HG03025 (cell line): ENCODE measurements around the gene MTX1.
"Not testable (repeated sequence)": the region's sequence is repeated elsewhere in the genome, so short reads cannot be mapped to it uniquely, and the experiment has no call there.

Experiments
- ATAC-seq: cut with Tn5 transposase; IDR thresholded peaks from one replicate; pipeline ENCODE4 v1.9.1; 2021; ENCODE audit warnings: mild to moderate bottlenecking, moderate library complexity; ENCODE audit not compliant: unreplicated experiment, low FRiP score

Gene MTX1

DNA sequence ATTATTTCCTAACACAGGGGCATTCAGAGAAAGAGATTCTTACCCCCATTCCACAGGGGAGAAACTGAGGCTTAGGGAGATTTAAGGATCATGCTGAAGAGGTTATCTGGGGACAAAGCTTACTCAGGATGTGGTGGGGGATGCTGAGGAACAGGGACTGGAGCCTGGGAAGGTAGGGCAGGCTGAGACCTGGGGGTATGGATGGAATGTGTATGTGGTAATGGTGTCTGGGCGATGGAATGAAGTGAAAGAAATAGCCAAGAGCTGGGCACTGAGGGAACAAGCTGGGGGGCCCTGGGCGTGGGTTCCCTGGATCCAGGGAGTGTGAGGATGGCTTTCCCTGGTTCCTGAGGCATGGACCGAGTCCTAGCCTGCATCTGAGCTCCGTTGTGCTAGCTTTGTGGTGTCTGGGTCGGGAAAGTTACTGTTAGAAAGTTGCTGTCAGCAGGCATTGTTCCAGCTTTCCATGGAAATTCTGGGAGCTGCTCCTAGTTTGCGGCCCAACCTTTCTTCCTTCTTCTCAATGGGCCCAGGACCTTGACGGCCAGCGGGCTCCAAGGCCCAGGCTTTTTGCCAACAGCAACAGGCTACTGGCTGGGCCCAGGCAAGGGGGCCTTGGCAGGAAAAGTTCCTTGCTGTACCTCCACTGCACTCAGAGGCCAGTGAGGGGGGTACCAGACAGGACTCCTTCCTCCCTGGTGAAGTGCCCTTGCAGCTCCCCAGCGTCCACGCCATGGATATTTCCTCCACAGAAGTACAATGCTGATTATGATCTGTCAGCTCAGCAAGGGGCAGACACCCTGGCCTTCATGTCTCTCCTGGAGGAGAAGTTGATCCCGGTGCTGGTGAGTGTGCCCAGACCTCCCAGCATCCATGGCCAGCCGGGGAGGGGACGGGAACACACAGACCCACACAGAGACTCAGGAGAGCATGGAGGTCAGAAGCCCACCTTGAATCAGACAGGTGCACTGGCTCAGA is 23.8 kb downstream of the MTX1 start:
- not testable (repeated sequence) for ATAC-seq

DNA sequence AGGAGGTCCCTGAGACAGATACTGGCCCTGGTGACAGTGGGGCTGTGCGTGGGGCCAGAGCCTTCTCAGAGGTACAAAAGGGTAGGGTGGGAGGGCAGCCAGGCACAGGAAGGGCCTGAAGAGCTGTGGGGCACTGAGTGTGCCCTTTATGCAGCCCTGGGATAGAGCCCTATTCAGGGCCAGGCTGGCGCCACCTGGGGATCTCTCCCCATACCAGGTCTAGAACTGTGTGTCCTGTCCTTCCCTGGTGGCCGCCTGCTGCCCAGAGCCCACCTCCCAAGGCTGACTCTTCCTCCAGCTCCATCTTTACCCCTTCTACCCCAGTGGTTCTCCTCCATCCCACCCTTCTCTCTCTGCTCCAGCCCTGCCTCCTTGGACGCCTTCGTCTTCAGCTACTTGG is 25.0 kb downstream of the MTX1 start:
- ATAC-seq: not testable (repeated sequence)

DNA sequence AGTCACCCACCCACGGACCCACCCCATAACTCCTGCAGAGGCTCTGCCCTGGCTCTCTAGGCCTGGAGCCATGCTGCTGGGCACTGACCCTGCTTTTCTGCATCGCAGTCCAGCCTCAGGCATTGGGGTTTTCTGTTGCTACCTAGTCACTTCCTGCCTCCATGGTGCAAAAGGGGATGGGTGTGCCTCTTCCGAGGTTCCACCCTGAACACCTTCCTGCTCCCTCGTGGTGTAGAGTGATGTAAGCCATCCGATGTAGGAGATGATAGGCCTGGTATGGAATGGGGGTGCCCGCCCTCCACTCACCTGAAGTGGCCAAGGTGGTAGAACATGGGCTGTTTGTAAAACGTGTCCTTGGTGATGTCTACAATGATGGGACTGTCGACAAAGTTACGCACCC is 26.9 kb downstream of the MTX1 start:
- not testable (repeated sequence) for ATAC-seq

DNA sequence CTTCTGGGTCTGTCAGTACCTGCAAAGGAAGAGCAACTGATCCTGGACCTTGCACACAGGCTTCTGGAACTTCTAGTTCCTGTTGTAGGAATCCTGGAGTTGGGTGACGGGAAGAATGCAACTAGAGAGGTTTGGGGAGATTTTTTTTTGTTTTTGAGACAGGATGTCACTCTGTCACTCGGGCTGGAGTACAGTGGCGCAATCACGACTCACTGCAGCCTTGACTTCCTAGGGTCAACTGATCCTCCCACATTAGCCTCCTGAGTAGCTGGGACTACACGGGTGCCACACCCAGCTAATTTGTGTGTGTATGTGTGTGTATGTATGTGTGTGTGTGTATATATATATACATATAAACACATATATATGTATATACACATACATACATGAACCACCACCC is 28.0 kb downstream of the MTX1 start:
- ATAC-seq: no peak

DNA sequence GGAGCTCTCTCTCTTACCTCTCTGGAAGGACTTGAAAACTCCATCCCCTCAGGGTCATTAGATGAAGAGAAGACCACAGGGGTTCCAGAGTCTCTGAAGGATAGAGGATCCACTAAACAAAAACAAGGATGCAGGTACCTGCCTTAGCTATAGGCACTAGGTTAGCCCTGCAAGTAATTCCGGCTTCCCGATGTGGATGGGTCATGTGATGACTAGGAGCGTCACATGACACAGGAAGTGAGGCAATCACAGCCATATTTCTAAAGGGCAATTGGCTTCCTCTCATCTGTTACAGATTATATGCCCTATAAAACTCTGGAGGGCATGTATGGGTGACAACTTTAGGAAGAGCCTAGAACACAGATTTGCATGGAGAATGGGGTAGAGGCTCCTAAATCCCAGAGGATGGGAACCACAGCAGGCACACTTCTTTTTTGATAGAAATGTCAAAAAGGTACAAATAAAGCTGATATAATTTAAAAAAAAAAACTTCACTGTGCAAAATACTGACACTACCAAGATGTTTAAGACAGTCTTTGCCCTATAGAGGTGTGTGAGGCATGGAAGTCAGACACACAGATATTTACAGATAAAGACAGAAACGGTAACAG is 32.7 kb downstream of the MTX1 start:
- ATAC-seq: no peak

DNA sequence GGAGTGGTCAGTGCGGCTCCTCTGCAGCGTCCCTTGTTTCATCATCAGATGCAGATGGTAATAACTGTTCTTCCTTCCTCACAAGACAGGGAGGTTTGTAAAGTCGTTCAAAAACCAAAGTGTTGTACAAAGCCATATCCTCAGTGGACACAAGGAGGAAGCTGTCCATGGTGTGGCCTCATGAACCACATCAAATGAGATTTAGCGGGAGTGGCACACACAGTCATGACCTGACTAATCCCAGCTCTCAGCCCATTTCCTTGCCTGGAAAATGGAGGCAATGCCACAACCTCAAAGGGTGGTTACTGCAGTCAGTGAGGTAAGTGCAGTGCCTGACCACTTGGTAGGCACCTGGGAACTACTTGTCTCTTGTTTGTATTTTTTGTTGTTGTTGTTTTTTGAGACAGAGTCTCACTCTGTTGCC is 33.4 kb downstream of the MTX1 start:
- ATAC-seq: no peak

DNA sequence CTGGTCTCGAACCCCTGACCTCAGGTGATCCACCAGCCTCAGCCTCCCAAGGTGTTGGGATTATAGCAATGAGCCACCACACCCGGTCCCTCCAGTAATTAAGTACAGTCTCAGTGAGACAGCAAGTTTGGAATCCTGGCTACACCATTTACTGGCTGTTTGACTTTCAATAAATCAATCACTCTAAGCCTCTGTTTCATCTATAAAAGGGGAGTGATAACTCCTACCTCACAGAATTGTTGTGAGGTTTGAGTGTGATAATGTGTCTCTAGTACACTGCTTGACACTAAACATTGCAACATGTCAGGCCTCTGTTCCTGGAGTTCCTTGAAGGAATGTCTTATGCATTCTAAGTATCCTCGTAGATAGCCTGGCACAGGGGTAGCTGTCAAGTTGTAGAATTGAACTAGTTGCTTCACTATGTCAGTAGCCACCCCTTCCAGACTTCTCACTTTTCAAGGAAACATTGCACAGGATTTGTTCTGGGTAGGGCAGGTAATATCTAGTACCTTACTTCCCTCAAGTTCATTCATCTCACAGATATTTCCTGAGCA is 34.4 kb downstream of the MTX1 start:
- ATAC-seq: no peak

DNA sequence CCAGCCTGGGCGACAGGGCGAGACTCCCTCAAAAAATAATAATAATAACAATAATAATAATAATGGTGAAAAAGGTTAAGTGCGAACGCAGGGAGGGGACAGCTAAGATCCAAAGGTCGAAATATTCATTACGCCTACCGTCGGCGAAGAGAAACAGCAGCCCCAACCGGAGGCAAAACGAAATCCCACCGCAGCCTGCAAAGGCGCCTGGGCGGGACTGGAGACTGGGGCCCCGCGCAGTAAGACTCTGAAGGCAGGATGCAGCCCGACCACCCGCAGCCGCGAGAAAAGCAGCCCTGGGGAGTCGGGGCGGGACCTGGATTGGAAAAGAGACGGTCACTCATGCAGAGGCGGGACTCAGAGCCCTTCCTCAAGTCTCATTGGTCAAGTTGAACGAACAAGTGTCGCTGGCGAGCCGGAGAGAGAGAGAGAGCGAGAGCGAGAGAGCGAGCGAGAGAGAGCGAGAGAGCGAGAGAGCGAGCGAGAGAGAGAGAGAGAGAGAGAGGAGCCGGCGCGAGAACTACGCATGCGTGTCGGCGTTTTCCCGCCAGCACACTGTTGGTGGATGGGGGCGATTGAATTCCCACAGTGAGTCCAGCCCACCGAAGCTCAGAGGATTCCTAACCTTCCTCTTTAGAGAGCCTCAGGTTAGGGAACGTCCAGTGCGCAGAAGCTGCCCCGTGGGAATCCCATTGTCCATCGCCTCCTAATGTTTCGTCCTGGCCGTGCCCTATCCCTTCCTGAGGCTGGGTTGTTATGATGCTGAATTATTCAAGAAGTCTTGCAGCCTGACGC is 36.1 kb downstream of the MTX1 start:
- ATAC-seq: peak; percentile 83

DNA sequence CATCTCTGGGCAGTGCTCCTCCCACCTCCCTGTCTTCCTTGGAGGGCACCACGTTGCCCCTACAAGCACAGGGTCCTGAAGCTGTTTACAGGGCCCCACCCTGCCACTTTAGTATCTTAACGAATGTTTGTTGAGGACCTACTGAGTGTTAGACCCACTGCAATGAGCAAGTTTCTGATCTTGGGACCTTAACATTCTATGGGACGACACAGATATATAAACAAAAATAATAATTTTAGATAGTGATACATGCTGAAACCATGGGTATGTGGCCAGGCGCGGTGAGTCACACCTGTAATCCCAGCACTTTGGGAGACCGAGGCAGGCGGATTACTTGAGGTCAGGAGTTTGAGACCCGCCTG is 36.6 kb downstream of the MTX1 start:
- ATAC-seq: no peak

DNA sequence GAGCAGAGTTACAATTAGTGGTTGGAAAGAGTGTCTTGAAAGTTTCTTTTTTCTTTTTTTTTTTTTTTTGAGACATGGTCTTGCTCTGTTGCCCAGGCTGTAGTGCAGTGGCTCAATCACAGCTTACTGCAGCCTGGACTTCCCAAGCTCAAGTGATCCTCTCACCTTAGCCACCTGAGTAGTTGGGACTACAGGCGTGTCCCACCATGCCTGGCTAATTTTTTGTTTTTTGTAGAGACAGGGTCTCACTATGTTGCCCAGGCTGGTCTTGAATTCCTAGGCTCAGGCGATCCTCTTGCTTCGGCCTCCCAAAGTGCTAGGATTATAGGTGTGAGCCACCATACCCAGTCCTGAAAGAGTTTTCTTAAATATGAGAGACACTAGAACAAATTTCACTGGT is 38.3 kb downstream of the MTX1 start:
- not testable (repeated sequence) for ATAC-seq

DNA sequence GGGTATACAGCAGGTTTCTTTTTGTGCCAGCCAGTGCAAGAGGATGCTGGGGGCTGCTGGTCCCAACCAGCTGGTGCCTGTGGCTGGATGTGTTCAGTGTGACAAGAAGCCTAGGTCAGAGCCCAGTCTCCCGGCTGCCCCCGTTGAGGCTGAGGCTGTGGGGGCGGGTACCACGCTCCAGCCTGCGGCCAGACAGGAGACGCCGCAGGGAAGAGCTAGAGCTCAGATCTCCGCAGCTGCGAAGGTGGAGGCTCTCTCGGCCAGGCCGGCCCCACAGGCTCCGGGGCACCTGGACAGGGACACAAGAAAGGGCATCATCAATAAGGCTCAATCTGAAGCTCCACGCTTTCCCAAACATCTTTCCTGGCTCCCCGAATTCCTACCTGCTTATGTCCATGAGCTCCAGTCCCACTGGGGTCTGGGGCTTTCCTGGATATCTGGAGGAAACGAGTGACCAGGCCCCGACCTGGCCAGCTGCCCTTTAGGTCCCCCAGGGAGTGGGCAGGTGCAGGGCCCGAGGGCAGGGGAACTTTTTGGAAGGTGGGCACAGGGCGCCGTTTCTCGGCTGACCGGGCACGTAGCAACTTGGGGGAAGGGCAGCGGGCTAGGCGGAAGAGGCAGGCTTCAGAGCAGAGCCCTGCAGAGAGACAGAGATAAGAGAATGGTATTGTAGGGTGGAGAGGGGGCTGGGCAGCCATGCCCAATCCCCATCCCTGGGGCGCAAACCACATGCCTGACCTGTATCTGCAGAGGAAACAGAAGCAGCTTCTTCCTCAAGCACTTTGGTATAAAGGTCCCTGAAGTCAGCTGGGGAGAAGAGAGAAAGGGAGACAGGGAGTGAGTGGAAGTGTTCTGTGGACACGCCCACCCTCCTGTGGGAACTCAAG is 39.4 kb downstream of the MTX1 start:
- no peak for ATAC-seq

DNA sequence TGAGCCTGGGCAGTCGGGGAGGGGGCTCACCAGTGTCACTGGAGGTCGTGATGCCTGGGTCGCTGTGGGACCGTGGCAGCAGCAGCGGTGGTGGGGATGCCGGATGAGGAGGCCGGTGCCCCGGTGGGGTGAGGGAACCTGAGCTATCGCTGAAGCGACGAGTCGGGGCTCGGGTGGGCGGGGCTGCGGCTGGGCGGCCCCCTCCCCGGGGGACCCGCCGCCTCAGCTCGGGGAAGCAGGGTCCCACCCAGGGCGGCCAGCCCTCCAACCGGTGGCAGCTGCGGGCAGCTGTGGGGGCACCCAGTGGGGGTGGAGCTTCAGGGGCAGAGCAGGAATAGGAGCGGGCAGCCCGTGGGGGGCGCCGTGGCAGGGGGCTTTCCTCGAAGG is 41.7 kb downstream of the MTX1 start:
- no peak for ATAC-seq

DNA sequence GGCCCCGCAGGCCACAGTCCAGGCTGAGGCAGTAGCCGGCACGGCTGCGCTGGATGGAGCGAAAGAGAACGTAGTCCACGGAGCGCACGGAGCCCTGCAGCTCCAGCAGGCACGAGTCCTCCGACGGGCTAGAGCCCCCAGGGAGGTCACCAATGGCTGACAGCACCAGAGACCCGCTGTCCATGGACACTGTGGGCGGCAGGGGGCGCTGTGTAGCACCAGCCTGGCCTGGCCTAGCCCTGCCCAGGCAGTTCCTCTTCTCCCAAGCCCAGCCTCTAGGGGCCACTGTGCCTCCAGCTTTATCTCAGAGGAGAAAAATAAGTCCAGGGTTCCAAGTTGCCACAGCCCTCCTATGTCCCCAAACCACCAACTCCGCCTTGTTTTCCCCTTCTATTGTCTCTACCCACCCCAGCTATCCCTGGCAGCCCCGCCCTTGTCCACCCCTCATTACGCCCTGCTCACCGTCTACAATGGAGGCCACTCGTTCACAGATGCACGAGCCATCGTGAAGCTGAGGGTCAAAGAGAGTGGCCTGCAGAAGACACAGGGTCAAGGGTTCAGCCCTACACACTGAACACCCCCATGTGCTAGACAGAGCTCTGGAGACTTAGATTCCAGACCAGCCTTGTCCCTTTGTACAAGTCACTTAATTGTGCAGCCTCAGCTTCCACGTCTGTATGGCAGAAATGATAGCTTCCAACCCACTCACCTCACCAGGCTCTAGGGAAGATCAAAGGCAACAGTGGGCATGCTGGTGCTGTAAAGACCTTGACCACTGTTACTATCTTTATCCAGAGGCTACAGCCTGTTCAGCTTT is 42.3 kb downstream of the MTX1 start:
- ATAC-seq: no peak

DNA sequence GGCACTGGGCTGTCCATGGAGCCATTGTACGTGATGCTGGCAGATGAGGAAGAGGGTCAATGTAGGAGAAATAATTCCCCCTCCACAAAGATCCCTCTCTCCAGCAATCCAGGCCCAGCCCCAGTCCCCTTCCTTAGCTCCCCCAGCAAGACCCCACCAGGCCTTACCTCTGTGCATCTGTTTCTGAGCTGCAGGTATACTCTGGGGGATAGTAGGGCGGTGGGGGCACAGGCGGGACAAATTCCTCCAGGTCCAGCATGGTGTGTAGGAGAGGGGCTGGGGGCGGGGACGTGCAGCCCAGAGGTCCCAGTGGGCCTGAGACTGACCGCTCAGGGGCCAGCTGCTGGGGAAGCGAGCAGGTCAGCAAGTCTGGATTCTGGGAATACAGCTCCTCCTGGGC is 43.1 kb downstream of the MTX1 start:
- ATAC-seq: no peak

DNA sequence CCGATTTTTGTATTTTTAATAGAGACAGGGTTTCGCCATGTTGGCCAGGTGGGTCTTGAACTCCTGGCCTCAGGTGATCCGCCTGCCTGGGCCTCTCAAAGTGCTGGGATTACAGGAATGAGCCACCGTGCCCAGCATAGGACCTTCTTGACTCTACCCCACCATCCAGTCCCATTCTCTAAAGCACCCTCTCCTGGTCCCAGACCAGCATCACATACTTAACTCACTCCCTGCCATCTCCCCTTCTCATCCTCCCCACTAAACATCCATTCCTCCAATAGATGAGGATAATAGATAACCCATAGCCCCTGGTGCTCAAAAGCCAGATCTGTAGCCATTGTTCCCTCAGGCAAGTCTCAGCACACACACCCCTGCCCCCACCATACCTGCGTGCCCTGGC is 44.7 kb downstream of the MTX1 start:
- ATAC-seq: no peak

DNA sequence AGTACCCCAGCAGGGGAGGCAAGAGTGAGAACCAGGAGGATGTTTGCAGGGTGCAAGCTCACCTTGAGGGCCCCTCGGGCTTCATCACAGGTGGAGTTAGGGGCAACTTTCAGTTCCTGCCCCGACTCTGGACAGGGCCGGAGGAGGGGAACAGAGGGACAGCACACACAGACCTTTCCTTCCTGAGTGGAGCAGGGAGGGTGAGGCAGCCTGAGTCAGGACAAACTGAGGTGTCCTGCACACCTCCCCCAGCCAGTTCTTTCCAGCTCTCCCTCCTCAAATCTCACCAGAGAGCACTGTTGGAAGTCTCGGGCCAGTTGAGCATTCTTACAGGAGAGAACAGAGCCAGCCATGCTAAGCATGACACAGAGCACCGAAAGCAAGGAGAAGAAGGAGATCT is 45.3 kb downstream of the MTX1 start:
- no peak for ATAC-seq

DNA sequence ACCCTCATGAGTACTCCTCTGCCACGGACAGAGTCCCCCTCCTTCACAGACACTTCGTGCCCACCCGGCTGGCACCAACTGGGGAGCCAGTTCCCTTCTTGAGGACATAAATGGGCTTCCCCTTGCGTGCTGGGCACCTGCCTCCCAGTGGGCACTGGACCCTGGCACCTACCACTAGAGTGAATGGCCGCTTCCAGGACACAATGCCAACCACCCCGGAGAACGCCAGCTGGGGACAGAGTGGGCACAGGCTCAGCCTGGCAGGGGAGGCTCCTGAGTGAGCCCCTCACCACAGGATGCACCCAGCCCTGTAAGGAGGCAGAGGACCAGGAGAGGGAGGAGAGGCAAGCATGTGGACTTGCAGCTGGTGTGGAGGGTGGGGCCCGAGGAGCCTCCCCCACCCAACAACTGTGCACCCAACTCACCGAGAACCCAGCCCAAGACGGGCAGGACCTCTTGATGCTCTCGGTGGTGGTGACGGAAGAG is 45.8 kb downstream of the MTX1 start:
- ATAC-seq: no peak

DNA sequence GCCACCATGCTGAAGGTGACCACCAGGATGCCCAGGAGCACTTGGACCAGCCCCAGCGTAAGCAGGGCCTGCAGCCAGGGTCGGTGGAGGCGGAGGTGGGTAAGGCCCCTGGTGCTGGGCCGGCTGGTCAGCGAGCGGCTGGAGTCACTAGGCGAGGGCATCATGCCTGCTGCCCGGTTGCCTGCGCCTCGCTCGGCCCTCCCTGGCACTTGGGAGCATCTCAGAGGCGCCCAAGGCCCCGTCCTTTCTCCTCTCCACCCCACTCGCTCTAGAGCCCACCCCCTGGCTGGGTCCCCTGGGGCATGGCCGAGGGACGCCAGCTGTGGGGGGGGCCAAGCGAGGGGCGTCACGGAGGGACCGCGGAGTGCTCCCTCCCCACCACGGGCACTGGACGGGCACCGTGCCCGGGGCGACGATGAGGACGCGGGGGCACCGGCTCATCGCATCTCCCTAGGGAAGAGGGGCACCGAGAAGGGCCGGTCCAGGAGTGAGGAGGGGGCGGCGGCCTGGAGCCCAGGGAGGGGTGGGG is 46.3 kb downstream of the MTX1 start:
- ATAC-seq: no peak
